ENCODE measurements around the gene SUMO2.
A peak's percentile ranks its signal among the peaks of the same experiment; 100 is the strongest.

The SUMO2 gene

DNA sequence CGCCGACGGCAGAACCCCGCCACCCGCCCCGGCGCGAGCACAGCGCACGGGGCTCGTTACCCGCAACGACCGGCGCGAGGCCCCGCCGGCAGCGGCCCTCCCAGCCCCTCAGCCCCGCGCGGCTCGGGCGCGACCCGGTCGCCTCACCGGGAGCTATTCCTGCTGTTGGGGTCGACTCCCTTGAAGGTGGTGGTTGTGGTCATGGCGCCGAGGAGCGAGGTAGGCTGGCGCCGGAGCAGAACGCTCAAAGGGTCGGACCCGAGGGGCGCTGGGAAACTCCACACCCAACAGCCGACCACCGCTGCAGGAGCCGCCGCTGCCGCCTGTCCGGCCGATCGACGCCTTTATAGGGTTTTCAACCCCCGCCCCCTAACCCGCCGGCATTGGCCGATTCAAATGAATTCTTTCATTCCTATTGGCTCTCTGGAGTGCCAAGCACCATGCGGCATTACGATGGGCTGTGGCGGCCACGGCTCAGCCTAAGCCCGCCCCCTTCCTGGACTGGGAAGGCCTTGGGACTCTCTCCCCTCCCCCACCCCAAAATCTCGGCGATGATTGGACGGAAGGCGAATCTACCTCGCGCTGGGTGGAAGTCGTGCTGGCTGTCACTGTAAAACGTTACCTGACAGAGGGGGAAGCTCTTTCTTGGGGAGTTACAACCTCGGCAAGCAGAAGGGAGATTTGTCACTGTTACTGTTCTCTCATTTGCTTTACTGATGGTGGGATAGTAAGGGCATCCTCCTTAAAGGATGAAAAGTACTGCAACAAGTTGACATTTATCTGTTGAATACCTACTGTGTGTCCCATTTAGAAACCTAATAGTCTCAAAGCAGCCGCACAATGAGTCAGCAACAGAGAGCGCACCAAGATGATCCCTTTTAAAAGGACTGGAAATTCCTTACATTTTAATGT, 28.3 kb downstream of the SUMO2 start, which contains the start of gene JPT1 (continued):
- TF ChIP-seq MZF1 (tag by site-specific recombination; IDR thresholded peaks at IDR 0.05; ENCODE audit: borderline replicate concordance) (peak; percentile 78), ZNF324 (tag by site-specific recombination; IDR thresholded peaks at IDR 0.05) (no peak), ZNF558 (tag by site-specific recombination; IDR thresholded peaks at IDR 0.05) (no peak), ZNF529 (tag by site-specific recombination; IDR thresholded peaks at IDR 0.05; ENCODE audit: insufficient replicate concordance) (no peak), ZNF112 (tag by site-specific recombination; IDR thresholded peaks at IDR 0.05) (no peak), ZNF335 (tag by site-specific recombination; conservative IDR thresholded peaks at IDR 0.05) (peak; percentile 68), ZNF843 (tag by site-specific recombination; IDR thresholded peaks at IDR 0.05) (peak; percentile 24; the same call in 1 of the 2 replicates), KLF16 (tag by site-specific recombination; IDR thresholded peaks at IDR 0.05) (peak; percentile 72), ZNF404 (tag by site-specific recombination; IDR thresholded peaks at IDR 0.05) (no peak), ZNF664 (tag by site-specific recombination; IDR thresholded peaks at IDR 0.05) (no peak), ZNF776 (tag by site-specific recombination; IDR thresholded peaks at IDR 0.05; ENCODE audit: borderline replicate concordance) (no peak), ZNF501 (tag by site-specific recombination; IDR thresholded peaks at IDR 0.05) (peak; percentile 25; the same call in 1 of the 2 replicates), IKZF3 (tag by site-specific recombination; IDR thresholded peaks at IDR 0.05) (peak; percentile 51; the same call in 1 of the 2 replicates), ZNF544 (tag by site-specific recombination; IDR thresholded peaks at IDR 0.05) (no peak), ZNF548 (tag by site-specific recombination; IDR thresholded peaks at IDR 0.05) (no peak), ZNF777 (tag by site-specific recombination; IDR thresholded peaks at IDR 0.05; ENCODE audit: borderline replicate concordance) (no peak), ZNF792 (tag by site-specific recombination; IDR thresholded peaks at IDR 0.05) (no peak), EGR2 (tag by site-specific recombination; IDR thresholded peaks at IDR 0.05; ENCODE audit: low read depth) (no peak), ZNF121 (tag by site-specific recombination; IDR thresholded peaks at IDR 0.05) (no peak)
- TF ChIP-seq, protein P1, sequence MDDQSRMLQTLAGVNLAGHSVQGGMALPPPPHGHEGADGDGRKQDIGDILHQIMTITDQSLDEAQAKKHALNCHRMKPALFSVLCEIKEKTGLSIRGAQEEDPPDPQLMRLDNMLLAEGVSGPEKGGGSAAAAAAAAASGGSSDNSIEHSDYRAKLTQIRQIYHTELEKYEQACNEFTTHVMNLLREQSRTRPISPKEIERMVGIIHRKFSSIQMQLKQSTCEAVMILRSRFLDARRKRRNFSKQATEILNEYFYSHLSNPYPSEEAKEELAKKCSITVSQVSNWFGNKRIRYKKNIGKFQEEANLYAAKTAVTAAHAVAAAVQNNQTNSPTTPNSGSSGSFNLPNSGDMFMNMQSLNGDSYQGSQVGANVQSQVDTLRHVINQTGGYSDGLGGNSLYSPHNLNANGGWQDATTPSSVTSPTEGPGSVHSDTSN (CRISPR knock-in tag; IDR thresholded peaks at IDR 0.05), result peak; percentile 88
- TF ChIP-seq, protein P2, sequence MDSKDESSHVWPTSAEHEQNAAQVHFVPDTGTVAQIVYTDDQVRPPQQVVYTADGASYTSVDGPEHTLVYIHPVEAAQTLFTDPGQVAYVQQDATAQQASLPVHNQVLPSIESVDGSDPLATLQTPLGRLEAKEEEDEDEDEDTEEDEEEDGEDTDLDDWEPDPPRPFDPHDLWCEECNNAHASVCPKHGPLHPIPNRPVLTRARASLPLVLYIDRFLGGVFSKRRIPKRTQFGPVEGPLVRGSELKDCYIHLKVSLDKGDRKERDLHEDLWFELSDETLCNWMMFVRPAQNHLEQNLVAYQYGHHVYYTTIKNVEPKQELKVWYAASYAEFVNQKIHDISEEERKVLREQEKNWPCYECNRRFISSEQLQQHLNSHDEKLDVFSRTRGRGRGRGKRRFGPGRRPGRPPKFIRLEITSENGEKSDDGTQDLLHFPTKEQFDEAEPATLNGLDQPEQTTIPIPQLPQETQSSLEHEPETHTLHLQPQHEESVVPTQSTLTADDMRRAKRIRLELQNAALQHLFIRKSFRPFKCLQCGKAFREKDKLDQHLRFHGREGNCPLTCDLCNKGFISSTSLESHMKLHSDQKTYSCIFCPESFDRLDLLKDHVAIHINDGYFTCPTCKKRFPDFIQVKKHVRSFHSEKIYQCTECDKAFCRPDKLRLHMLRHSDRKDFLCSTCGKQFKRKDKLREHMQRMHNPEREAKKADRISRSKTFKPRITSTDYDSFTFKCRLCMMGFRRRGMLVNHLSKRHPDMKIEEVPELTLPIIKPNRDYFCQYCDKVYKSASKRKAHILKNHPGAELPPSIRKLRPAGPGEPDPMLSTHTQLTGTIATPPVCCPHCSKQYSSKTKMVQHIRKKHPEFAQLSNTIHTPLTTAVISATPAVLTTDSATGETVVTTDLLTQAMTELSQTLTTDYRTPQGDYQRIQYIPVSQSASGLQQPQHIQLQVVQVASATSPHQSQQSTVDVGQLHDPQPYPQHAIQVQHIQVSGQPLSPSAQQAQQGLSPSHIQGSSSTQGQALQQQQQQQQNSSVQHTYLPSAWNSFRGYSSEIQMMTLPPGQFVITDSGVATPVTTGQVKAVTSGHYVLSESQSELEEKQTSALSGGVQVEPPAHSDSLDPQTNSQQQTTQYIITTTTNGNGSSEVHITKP (tag by site-specific recombination; IDR thresholded peaks at IDR 0.05), result peak; percentile 82; the same call in 1 of the 2 replicates
- TF ChIP-seq, protein P3, sequence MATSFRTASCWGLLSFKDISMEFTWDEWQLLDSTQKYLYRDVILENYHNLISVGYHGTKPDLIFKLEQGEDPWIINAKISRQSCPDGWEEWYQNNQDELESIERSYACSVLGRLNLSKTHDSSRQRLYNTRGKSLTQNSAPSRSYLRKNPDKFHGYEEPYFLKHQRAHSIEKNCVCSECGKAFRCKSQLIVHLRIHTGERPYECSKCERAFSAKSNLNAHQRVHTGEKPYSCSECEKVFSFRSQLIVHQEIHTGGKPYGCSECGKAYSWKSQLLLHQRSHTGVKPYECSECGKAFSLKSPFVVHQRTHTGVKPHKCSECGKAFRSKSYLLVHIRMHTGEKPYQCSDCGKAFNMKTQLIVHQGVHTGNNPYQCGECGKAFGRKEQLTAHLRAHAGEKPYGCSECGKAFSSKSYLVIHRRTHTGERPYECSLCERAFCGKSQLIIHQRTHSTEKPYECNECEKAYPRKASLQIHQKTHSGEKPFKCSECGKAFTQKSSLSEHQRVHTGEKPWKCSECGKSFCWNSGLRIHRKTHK (tag by site-specific recombination; IDR thresholded peaks at IDR 0.05), result no peak
- TF ChIP-seq, protein P4, sequence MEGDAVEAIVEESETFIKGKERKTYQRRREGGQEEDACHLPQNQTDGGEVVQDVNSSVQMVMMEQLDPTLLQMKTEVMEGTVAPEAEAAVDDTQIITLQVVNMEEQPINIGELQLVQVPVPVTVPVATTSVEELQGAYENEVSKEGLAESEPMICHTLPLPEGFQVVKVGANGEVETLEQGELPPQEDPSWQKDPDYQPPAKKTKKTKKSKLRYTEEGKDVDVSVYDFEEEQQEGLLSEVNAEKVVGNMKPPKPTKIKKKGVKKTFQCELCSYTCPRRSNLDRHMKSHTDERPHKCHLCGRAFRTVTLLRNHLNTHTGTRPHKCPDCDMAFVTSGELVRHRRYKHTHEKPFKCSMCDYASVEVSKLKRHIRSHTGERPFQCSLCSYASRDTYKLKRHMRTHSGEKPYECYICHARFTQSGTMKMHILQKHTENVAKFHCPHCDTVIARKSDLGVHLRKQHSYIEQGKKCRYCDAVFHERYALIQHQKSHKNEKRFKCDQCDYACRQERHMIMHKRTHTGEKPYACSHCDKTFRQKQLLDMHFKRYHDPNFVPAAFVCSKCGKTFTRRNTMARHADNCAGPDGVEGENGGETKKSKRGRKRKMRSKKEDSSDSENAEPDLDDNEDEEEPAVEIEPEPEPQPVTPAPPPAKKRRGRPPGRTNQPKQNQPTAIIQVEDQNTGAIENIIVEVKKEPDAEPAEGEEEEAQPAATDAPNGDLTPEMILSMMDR (tag by site-specific recombination; IDR thresholded peaks at IDR 0.05), result peak; percentile 11; the same call in 1 of the 2 replicates
- TF ChIP-seq, protein P5, sequence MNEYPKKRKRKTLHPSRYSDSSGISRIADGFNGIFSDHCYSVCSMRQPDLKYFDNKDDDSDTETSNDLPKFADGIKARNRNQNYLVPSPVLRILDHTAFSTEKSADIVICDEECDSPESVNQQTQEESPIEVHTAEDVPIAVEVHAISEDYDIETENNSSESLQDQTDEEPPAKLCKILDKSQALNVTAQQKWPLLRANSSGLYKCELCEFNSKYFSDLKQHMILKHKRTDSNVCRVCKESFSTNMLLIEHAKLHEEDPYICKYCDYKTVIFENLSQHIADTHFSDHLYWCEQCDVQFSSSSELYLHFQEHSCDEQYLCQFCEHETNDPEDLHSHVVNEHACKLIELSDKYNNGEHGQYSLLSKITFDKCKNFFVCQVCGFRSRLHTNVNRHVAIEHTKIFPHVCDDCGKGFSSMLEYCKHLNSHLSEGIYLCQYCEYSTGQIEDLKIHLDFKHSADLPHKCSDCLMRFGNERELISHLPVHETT (tag by site-specific recombination; IDR thresholded peaks at IDR 0.05), result no peak; the same call in 1 of the 2 replicates
- TF ChIP-seq, protein P6, sequence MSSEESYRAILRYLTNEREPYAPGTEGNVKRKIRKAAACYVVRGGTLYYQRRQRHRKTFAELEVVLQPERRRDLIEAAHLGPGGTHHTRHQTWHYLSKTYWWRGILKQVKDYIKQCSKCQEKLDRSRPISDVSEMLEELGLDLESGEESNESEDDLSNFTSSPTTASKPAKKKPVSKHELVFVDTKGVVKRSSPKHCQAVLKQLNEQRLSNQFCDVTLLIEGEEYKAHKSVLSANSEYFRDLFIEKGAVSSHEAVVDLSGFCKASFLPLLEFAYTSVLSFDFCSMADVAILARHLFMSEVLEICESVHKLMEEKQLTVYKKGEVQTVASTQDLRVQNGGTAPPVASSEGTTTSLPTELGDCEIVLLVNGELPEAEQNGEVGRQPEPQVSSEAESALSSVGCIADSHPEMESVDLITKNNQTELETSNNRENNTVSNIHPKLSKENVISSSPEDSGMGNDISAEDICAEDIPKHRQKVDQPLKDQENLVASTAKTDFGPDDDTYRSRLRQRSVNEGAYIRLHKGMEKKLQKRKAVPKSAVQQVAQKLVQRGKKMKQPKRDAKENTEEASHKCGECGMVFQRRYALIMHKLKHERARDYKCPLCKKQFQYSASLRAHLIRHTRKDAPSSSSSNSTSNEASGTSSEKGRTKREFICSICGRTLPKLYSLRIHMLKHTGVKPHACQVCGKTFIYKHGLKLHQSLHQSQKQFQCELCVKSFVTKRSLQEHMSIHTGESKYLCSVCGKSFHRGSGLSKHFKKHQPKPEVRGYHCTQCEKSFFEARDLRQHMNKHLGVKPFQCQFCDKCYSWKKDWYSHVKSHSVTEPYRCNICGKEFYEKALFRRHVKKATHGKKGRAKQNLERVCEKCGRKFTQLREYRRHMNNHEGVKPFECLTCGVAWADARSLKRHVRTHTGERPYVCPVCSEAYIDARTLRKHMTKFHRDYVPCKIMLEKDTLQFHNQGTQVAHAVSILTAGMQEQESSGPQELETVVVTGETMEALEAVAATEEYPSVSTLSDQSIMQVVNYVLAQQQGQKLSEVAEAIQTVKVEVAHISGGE (tag by site-specific recombination; conservative IDR thresholded peaks at IDR 0.05; ENCODE audit: low read depth), result peak; percentile 73
